LNCAP (cell line): ENCODE measurements around the gene MYCBP.

Experiments used
- TF ChIP-seq, protein P1 (sequence below): fragments of 450-650 bp; IDR thresholded peaks from 2 replicates; pipeline ENCODE4 v1.5.1; 2017; ENCODE audit warnings: mild to moderate bottlenecking

MYCBP gene, protein sequence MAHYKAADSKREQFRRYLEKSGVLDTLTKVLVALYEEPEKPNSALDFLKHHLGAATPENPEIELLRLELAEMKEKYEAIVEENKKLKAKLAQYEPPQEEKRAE

DNA sequence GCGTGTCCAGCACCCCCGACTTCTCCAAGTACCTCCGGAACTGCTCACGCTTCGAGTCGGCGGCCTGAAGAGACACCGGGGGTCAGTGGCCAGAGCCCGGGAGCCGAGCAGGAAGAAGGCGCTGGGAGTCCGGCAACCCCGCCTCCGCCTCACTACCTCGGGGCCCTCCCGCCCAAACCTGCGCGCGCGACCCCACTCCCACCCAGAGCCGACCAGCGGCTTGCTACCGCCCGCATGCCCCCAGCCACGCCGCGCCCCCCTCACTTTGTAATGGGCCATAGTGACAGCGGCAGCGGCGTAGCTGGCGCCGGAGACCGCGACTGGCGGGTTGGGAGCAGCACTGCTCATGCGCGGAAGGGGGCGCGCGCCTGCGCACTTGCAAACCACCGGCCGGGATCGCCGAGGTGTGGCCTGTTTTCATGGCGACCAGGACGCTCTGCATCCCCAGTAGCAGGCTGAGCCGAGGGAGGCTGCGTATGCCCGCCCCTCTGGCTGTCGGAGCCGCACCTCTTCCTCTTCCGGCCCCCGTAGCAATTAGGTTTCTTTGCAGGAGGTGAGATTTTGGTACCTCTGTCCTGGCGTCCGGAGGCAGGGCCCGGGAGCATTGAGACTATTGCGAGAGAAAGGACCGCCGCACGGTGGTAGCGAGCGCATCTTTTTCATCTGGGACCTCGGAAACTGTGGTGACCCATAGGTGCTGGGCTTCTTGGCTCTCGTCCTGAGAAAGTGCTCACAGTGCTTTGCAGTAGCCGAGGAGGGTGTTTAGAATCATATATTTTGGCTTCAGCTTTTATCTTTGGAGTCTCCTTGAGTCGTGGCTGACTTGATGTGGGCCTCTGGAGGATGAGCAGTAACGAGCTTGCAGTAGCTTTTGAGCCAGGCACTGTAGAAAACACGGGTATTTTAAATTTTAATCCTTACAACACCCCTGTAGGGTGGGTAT is at the start of gene MYCBP:
MYCBP (minus strand) TSS at position 322 of the 943 bp plus-strand sequence; CDS start at position 279, 43 bp downstream.
- TF ChIP-seq, protein P1, sequence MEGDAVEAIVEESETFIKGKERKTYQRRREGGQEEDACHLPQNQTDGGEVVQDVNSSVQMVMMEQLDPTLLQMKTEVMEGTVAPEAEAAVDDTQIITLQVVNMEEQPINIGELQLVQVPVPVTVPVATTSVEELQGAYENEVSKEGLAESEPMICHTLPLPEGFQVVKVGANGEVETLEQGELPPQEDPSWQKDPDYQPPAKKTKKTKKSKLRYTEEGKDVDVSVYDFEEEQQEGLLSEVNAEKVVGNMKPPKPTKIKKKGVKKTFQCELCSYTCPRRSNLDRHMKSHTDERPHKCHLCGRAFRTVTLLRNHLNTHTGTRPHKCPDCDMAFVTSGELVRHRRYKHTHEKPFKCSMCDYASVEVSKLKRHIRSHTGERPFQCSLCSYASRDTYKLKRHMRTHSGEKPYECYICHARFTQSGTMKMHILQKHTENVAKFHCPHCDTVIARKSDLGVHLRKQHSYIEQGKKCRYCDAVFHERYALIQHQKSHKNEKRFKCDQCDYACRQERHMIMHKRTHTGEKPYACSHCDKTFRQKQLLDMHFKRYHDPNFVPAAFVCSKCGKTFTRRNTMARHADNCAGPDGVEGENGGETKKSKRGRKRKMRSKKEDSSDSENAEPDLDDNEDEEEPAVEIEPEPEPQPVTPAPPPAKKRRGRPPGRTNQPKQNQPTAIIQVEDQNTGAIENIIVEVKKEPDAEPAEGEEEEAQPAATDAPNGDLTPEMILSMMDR, result no peak

DNA sequence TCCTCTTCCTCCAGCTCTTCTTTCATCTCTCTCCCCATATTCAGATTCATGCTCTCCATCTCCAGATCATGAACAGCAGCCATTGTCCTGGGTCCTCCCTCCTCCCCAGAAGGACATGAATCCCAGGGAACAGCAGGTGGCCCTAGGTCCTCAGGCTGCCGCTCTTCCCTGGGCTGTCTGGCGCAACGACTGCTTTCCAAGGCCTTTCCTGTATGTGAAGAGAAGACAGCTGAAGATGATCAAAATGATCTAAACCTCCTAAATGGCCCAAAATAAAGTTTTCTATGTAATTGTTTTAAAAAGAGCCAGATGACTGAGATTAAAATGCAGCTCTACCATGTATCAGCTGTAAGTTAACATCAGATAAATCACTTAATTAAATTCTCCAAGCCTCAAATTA is 46.0 kb upstream of the MYCBP start:
- TF ChIP-seq, protein P1, result no peak

DNA sequence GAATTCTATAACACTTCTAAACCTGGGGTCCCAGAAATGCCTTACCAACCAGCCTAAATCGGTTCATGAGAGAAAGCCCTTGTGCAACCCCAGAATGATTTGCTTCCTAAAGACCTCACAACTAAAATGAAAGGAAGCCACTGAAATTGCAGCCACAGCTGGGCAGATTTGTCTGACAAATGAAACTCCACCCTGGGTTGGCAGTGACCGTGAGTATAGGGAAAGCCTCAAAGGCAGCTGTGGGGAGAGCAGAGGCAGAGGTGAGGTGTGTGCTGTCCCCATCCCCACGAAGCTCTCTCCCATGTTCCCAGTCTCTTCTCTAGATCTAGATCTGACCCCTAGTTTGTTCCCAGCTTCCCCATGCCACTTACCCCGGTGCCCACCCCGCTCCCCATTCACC is 45.4 kb upstream of the MYCBP start:
- TF ChIP-seq, protein P1, result no peak

DNA sequence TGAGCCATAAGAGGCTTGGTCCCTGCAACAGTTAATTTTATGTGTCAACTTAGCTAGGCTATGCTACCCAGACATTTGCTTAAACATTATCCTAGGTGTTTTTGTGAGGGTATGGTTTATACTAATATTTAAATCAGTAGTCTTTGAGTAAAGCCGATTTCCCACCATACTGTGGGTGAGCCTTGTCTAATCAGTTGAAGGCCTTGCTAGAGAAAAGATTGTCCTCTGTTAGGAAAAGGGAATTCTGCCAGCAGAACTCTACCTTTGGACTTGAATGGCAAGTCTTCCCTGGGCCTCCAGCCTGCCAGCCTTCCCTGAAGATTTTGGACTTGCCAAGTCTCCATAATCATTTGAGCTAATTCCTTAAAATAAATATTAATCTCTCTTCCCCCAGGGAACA is 44.6 kb upstream of the MYCBP start:
- TF ChIP-seq, protein P1, result no peak

DNA sequence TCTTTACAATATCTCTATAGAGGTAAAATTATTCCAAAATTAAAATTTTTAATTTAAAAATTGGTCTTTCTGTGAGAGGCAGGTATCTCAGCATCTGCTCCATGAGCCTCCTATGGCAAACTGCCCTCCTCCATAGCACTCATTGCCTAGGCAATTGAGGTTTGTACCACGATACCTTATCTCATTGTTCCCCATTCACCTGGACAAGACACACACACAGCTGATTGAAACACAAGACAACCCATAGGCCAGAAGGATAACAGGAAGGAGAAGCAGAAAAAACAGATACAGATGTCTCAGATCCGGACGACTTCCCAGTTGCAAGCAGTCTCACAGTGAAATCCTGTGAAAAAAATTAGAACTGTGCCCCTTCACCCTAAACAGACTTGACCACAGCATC is 44.2 kb upstream of the MYCBP start:
- TF ChIP-seq, protein P1, result no peak

DNA sequence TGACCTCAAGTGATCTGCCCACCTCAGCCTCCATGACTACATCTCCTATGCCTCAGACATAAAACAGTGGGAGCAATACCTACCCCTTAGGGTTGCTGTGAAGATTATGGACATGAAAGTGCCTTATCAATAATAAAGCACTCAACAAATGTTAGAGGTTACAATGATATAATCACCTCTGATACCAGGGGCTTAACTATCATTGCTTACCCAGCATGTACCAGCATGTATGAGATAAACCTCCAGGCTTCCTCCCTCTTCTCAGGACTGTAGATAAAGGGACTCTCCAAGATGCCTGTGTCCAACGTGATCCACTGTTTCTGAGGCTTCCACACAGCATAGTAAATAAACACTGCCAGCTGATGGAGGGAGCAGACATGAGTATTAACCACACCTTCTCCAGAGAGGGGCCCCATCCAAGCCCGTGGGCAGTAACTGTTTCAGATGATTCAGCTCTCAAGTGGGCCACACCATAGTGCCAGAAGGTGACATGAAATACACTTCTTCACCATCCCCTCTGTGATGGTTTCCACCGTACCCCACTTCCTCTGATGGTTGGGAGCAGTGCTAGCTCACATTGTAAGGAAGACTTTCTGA is 42.3 kb upstream of the MYCBP start:
- TF ChIP-seq, protein P1, result no peak

DNA sequence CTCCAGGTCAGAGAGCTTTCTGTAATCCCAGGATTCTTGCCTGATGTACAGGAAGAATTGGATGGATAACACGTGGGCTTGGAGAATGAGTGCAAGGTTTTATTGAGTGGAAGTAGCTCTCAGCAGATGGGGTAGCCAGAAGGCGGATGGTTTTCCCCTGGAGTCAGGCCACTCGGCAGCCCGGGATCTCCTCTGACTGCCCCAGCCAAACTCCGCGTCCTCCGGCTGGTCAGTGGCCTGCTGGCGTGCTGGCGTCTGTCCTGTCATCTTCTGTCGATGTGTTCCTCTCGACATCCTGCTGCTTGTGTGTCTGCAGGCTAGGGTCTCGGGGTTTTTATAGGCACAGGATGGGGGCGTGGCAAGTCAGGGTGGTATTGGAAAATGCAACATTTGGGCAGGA is 35.7 kb upstream of the MYCBP start:
- TF ChIP-seq, protein P1, result no peak
